Activated CD4-positive, alpha-beta memory T cell treated with anti-CD3 and anti-CD28 coated beads for 36 hours (primary cell): ENCODE results near the gene UTS2R. TPM values are rescaled to one million over a fixed set of nuclear protein-coding genes. Genes with fewer than 3 reads are reported as not detected.
A peak's percentile ranks its signal among the peaks of the same experiment; 100 is the strongest.

Experiments used
- CTCF ChIA-PET: fragments of 350-600 bp; sonication (Branson Sonifier 250); formaldehyde crosslinking; loops from one replicate; lab custom pipeline; 2021; ENCODE audit warnings: antibody characterized with exemption, inconsistent platforms; lab: Charles Lee
- POLR2A ChIA-PET: fragments of 350-600 bp; sonication (Branson Sonifier 250); formaldehyde crosslinking; loops from one replicate; lab custom pipeline; 2021; ENCODE audit warnings: antibody characterized with exemption; lab: Charles Lee
- DNase-seq: peaks from one replicate; pipeline ENCODE4 v3.0.0-alpha.2; 2020
- H3K27ac Mint-ChIP-seq: one replicate; pipeline ENCODE4 v1.8.0; 2021; ENCODE audit warnings: mixed read lengths
- H3K27me3 Mint-ChIP-seq: one replicate; pipeline ENCODE4 v1.8.0; 2021; ENCODE audit warnings: mixed read lengths
- H3K36me3 Mint-ChIP-seq: one replicate; pipeline ENCODE4 v1.8.0; 2021; ENCODE audit warnings: mixed read lengths
- H3K4me1 Mint-ChIP-seq: one replicate; pipeline ENCODE4 v1.8.0; 2021; ENCODE audit warnings: low read depth, mixed read lengths
- H3K4me3 Mint-ChIP-seq: one replicate; pipeline ENCODE4 v1.8.0; 2021; ENCODE audit warnings: mild to moderate bottlenecking, mixed read lengths
- H3K9me3 Mint-ChIP-seq: one replicate; pipeline ENCODE4 v1.8.0; 2021; ENCODE audit warnings: mixed read lengths
- intact Hi-C: fragments of 100-400 bp; cut with micrococcal nuclease; formaldehyde crosslinking; loops from one replicate; pipeline ENCODE4 v1.15.1; 2023
- total RNA-seq, 2 experiments: library from RNA; stranded (reverse); gene quantifications; one replicate each; pipeline ENCODE4 v1.2.3, GENCODE V29; 2021

The UTS2R gene
- total RNA-seq, 2 experiments from 2014 or later, result not detected

DNA sequence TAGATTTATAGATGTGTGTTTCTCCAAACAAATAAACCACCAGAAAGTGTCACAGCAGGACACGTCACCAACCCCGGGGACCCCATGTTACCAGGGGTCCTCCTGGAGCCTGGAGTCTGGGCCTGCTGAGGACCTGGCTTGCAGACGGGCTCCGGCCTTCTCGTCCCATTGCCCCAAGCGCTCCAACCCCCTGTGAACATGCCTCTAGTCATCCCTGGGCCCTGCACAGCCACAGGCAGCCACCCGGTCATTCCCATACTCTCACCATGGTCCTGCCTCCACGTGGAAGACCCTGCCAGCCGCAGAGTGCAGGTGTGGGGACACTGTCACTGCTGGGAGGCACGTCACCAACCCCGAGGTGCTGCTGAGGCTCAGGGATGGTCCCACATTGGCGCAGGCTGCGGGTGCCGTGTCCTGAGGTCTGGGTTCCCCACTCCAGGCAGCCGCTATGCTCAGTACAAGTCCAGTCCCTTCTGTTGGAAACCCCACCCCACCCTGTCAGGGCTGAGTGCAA is 42.5 kb upstream of the UTS2R start:
- peaks cover 25% of the 10 kb centered on the region for H3K4me1 Mint-ChIP-seq
- ChIA-PET CTCF (no interaction called here), POLR2A (no interaction called here)
- no peaks in the 10 kb centered on the region for H3K9me3 Mint-ChIP-seq
- intact Hi-C loops, result no loop called here
- peaks cover 6% of the 10 kb centered on the region for H3K36me3 Mint-ChIP-seq
- H3K4me3 Mint-ChIP-seq, result no peak overlapping the region
- DNase-seq, result no peak
- no peak overlapping the region for H3K27ac Mint-ChIP-seq
- H3K27me3 Mint-ChIP-seq, result no peaks in the 10 kb centered on the region

DNA sequence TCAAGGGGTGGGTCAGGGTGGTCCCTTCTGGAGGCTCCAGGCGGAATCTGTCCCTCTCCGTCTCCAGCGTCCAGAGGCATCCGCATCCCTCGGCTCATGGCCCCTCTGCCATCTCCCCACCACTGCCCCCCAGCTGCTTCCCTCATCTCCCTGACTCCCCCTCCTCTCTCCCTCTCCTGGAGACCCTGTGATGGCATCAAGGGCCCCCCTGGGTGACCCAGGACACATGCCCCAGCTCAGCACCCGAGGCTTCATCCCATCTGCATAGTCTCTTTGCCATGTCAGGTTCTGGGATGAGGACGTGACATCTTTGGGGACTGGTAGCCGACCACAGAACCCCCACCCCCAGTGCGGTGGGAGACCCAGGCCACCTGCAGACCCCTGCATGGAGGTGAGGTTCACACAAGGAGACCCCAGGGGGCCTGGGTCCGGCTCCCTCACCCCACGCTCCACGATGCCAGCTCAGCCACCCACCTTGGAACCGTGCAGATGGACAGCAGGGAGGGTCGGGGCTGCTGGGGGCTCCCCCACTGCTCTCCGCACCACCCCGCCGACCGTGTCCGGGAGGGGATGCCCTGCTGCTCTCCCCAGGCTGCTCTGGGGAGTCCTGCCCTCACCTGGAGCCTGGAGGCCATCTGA is 41.8 kb upstream of the UTS2R start:
- POLR2A ChIA-PET, result no interaction called here
- no peak overlapping the region for H3K4me3 Mint-ChIP-seq
- no peak overlapping the region for H3K27ac Mint-ChIP-seq
- no peaks in the 10 kb centered on the region for H3K27me3 Mint-ChIP-seq
- peaks cover 2% of the 10 kb centered on the region for H3K36me3 Mint-ChIP-seq
- no peak for DNase-seq
- intact Hi-C loops, result no loop called here
- no peaks in the 10 kb centered on the region for H3K9me3 Mint-ChIP-seq
- CTCF ChIA-PET, result interaction anchor here (1.0 to 1.9 kb wide), 3 partner anchors 9 to 86 kb away, joined by 3 to 8 read pairs (median 5); no protein-coding TSS in a partner anchor
- peaks cover 24% of the 10 kb centered on the region for H3K4me1 Mint-ChIP-seq

DNA sequence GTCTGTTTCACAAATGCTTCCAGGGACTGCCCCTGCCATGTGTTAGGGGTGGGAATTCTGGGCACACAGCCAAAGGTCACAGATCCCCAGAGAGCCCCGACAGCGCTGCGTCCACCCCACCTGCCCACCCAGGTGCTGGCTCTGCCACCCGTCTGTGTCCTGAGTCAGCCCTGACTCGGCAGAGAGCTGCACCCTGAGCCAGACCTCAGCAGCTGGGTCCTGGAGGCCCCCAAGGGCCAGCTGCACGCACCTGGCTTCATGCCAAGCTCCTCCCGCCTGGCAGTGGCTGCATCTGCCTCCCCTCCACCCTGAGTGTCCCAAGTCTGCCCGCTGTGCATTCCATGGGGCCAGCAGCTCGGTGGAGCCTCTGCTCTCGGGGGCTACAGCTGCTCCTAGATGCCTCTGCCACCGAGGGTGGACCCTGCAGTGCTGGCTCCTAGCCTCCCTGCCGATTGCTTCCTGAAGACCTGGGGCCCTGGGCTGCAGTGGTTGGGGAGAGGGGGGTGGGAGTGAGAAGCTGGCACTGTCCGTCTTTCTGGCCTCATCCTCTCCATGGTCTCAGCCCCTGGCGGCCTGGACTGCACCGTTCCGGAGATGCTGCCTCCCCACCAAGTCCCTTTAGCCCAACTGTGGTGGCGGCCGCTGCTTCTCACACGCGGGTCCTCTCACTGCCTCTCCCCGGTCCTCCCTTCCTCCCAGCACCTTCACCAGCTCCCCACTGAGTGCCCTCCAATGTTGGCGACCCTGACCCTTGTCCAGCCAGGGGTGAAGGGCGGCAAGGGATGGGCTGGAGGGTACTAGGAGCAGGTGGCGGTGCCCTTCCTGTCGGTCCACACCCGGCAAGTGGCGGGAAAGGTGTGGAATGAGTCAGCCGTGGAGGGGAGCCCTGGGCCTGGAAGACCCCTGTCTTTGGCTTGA is 41.0 kb upstream of the UTS2R start:
- ChIA-PET POLR2A (no interaction called here), CTCF (interaction anchor here (1.0 to 1.9 kb wide), 4 partner anchors 7 to 86 kb away, joined by 3 to 8 read pairs (median 4); no protein-coding TSS in a partner anchor)
- DNase-seq, result no peak
- Mint-ChIP-seq H3K27me3 (no peaks in the 10 kb centered on the region), H3K9me3 (no peaks in the 10 kb centered on the region), H3K27ac (no peak overlapping the region), H3K4me3 (no peak overlapping the region), H3K4me1 (peaks cover 24% of the 10 kb centered on the region), H3K36me3 (no peaks in the 10 kb centered on the region)
- intact Hi-C loops, result no loop called here

DNA sequence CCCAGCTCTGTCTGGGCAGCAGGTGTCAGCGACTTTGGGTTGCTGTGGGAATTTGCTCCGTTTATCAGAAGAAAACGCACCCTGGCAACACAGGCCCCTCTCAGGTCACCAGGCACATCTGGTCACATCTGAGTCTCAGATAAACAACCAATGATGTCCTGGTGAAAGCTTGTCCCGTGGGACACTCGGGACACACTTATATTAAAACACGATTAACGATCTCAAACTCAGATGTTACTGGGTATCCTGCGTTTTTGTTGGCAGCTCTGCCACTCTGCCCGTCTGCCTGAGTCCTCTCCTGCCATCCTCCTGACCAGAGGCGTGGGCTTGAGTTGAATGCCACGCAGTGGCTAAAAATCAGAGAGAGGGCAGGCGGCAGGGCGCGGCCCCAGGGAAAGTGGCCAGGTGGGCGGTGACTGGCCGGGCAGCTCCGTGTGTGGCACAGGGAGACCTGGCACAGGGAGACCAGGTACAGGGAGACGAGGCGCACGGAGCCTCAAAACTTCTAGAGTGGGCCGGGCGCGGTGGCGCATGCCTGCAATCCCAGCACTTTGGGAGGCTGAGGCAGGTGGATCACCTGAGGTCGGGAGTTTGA is 40.1 kb upstream of the UTS2R start:
- no peaks in the 10 kb centered on the region for H3K36me3 Mint-ChIP-seq
- ChIA-PET CTCF (interaction anchor here (0.7 to 1.9 kb wide), 4 partner anchors 8 to 31 kb away, joined by 3 to 8 read pairs (median 4); no protein-coding TSS in a partner anchor), POLR2A (no interaction called here)
- H3K4me3 Mint-ChIP-seq, result no peak overlapping the region
- no peak overlapping the region for H3K27ac Mint-ChIP-seq
- intact Hi-C loops, result no loop called here
- peaks cover 29% of the 10 kb centered on the region for H3K4me1 Mint-ChIP-seq
- no peaks in the 10 kb centered on the region for H3K9me3 Mint-ChIP-seq
- no peak for DNase-seq
- H3K27me3 Mint-ChIP-seq, result no peaks in the 10 kb centered on the region

DNA sequence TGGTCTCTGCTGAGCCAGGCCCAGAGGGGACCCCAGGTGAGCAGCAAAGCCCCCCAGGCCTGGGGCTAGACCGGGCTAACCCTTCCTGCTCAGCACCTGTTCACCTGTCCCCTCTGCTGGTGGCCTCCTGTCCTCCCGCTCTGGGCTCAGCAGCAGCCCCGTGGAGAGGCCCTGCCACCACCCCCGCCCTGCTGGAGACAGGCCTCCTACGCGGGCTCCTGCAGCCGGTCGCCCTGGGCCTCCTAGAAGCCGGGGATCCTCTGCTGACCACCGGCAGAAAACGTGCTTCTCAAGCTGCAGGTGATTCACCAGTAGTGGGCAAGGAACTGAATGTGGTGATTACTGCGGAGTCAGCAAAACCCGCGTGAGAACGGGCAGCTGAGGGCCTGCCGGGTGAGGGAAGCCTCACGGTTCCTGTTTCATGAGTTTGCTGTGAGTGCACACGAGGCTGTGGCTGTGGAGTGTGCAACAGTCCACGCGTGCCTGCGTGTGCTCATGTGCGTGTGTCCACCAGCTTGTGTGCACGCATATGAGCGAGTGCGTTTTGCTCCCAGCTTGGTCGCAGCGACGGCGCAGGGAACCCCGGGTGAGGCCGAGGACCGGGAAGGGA is 38.8 kb upstream of the UTS2R start:
- DNase-seq, result peak; percentile 60
- peak overlapping the region; percentile 77 for H3K4me3 Mint-ChIP-seq
- ChIA-PET POLR2A (interaction anchor here (0.7 to 3.1 kb wide), 4 partner anchors 10 to 38 kb away, joined by 3 to 19 read pairs (median 4); partner anchors contain the start of gene UTS2R), CTCF (interaction anchor here (1.1 to 2.8 kb wide), 8 partner anchors 12 to 127 kb away, joined by 3 to 12 read pairs (median 6); partner anchors contain the start of gene CD7)
- H3K9me3 Mint-ChIP-seq, result no peaks in the 10 kb centered on the region
- intact Hi-C loops, result no loop called here
- peaks cover 29% of the 10 kb centered on the region for H3K4me1 Mint-ChIP-seq
- no peaks in the 10 kb centered on the region for H3K27me3 Mint-ChIP-seq
- H3K36me3 Mint-ChIP-seq, result no peaks in the 10 kb centered on the region
- no peak overlapping the region for H3K27ac Mint-ChIP-seq

DNA sequence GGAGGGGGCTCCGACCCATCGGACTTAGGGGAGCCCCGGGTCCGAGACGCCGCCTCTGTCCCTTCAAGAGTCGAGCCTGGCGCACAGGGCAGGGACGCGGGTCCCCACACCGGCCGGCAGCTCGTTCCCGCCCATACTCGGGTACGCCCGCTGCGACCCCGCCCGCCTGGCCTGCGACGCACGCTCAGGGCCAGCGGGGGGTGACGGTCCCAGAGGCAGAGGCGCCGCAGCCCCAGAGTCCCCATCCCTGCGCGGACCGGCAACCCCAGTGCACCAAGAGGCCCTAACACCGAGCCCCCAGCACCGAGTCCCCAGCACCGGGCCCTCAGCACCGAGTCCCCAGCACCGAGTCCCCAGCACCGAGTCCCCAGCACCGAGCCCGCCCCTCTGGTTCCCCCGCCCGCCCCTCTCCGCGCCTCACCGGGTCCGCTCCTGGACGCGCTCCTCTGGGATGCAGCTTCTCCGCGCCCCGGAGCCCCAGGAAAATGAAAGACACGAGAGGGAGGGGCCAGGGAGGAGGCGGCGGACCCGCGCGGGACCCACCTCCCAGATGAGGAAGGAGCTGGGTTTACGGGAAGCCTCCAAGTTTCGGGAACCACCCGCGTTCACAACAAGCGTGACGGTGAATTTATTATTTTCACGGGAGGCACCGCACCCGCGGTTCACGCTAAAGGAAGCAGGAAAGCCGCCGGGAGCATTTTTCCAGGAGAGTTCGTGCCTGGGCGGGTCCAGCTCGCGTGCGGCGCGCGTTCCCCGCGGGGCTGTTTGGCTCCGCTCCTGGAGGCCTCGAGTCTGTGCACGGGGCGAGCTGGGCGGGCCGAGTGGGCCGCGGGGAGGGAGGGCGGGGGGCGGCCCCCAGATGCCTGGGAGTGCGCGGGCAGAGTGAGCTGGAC is 38.0 kb upstream of the UTS2R start, which contains the start of gene SECTM1:
TSS of gene SECTM1 (minus strand) at position 488 of the 893 bp plus-strand sequence. CDS start 6,526 bp downstream, outside the sequence.
- POLR2A ChIA-PET, result interaction anchor here (0.8 to 3.1 kb wide), 5 partner anchors 11 to 40 kb away, joined by 3 to 19 read pairs (median 3); no protein-coding TSS in a partner anchor
- H3K27ac Mint-ChIP-seq, result no peak within 1 kb of the TSS
- DNase-seq, result no peak
- peak within 1 kb of the TSS; percentile 77 for H3K4me3 Mint-ChIP-seq
- H3K9me3 Mint-ChIP-seq, result no peaks in the 10 kb centered on the region
- H3K36me3 Mint-ChIP-seq, result no peaks in the 10 kb centered on the region
- CTCF ChIA-PET, result interaction anchor here (0.8 to 2.8 kb wide), 9 partner anchors 11 to 128 kb away, joined by 3 to 12 read pairs (median 5); partner anchors contain the start of gene CD7
- intact Hi-C loops, result no loop called here
- peaks cover 29% of the 10 kb centered on the region for H3K4me1 Mint-ChIP-seq
- no peaks in the 10 kb centered on the region for H3K27me3 Mint-ChIP-seq

DNA sequence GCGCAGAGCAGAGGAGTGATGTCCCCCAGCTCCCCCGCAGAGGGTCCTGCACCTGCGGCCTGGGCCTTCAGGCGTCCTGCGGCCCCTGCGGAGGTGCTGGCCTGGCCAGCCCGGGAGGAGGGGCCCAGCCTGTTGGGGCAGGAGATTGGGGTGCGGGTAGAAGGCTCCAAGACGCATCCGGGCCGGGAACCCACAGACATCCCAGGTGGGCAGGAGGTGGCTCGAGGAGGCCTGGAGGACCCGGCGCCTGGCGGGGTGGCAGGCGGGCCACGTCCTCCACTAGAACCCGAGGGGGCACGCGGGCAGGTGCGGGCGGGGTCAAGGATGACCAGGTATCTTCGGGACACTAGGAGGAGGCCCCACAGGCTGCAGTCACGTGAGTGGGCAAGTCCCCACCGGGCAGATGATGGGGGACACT is 37.4 kb upstream of the UTS2R start:
- H3K27me3 Mint-ChIP-seq, result no peaks in the 10 kb centered on the region
- H3K4me1 Mint-ChIP-seq, result peaks cover 35% of the 10 kb centered on the region
- H3K36me3 Mint-ChIP-seq, result no peaks in the 10 kb centered on the region
- no peak for DNase-seq
- intact Hi-C loops, result no loop called here
- no peak overlapping the region for H3K27ac Mint-ChIP-seq
- ChIA-PET CTCF (interaction anchor here (0.8 to 2.8 kb wide), 5 partner anchors 12 to 97 kb away, joined by 3 to 12 read pairs (median 8); no protein-coding TSS in a partner anchor), POLR2A (interaction anchor here (0.8 to 3.1 kb wide), 3 partner anchors 33 to 41 kb away, joined by 3 to 19 read pairs (median 3); no protein-coding TSS in a partner anchor)
- no peaks in the 10 kb centered on the region for H3K9me3 Mint-ChIP-seq
- H3K4me3 Mint-ChIP-seq, result peak overlapping the region; percentile 74

DNA sequence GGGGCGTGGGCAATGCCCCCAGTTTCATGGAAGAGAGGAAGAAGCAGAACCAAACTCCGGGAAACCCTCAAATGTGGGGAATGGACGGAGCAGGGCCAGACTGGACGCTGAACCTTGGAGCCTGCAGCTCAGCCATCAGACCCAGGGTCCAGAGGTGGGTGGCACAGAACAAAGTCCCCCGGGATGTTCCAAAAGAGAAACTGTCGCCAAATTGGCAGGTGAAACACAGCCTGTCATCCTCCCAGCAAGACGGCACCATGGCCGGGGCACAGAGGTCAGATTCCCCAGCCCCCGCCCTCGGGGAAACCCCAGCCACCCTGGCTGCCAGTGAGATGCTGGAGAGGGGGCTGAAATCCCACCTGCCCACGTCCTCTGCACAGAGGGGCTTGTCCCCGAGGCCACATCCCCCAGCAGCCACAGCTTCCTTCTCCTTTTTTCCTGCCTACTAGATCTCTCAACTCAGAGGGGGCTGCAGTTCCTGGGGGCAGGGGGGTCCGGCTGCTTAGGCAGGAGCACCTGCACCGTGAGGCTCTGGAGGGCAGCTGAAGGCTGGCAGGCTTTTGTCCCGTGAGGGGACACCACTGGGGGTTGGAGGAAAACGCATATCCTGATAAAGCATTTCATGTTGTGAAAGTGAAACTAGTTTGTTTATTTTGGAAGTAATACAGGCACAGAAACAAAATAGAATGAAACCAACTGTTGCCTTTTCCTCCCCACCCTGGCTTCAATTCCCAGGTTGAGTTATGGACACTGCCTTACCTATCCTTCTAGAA is 36.8 kb upstream of the UTS2R start:
- CTCF ChIA-PET, result interaction anchor here (1.2 to 2.8 kb wide), 3 partner anchors 14 to 37 kb away, joined by 3 to 12 read pairs (median 11); no protein-coding TSS in a partner anchor
- Mint-ChIP-seq H3K4me3 (peak overlapping the region; percentile 74), H3K27me3 (no peaks in the 10 kb centered on the region), H3K36me3 (no peaks in the 10 kb centered on the region), H3K9me3 (no peaks in the 10 kb centered on the region), H3K4me1 (peaks cover 36% of the 10 kb centered on the region), H3K27ac (peak overlapping the region; percentile 67)
- POLR2A ChIA-PET, result interaction anchor here (1.5 to 3.1 kb wide), 2 partner anchors 37 to 42 kb away, joined by 3 to 19 read pairs; no protein-coding TSS in a partner anchor
- intact Hi-C loops, result no loop called here
- DNase-seq, result no peak

DNA sequence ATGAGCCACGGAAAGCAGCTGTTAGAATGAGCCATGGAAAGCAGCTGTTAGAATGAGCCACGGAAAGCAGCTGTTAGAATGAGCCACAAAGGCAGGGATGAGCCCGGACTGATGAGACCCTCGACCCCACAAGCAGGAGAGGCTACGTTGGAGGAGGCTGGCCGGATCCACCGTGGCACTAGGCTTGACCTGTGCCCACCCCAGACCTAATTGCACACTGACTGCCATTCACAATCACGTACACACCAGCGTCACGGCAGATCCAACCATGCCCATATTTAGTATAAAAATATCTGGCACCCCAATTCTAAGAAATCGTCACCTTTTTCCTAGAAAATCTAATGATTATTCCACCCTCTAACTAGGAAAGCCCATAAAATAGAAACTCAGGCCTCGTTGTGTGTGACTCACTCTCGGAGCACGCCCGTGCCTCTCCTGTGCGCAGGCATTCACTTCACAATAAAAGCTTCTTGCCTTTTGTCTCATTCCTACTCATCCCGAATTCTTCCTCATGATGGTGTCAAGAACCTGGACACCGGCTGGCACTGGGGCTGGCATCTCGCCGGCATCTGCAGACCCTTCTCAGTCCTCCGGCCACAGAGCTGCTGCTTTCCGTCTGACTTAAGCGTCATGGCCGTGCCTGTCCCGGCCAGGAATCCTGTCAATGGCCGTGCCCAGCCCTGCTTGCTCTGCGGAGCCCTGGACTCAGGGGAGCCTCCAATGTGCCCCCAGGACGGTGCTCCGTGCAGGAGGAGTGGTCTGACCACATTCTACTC is 32.5 kb upstream of the UTS2R start:
- ChIA-PET POLR2A (interaction anchor here (1.5 kb wide), 2 partner anchors 38 to 40 kb away, joined by 3 read pairs; no protein-coding TSS in a partner anchor), CTCF (interaction anchor here (2.3 kb wide), 1 partner anchor 11 kb away, joined by 9 read pairs; no protein-coding TSS in a partner anchor)
- Mint-ChIP-seq H3K27me3 (no peaks in the 10 kb centered on the region), H3K27ac (no peak overlapping the region), H3K4me3 (no peak overlapping the region), H3K9me3 (peaks cover 6% of the 10 kb centered on the region), H3K36me3 (no peaks in the 10 kb centered on the region), H3K4me1 (peaks cover 26% of the 10 kb centered on the region)
- intact Hi-C loops, result no loop called here
- no peak for DNase-seq
